Measurements from ENCODE around the gene SLC9C2. TPM values are rescaled to one million over a fixed set of nuclear protein-coding genes. Genes with fewer than 3 reads are reported as not detected.
"Not testable (repeated sequence)": the region's sequence is repeated elsewhere in the genome, so short reads cannot be mapped to it uniquely, and the experiment has no call there.

The SLC9C2 gene
- total RNA-seq, 4 donors from 2014 or later = not detected

DNA sequence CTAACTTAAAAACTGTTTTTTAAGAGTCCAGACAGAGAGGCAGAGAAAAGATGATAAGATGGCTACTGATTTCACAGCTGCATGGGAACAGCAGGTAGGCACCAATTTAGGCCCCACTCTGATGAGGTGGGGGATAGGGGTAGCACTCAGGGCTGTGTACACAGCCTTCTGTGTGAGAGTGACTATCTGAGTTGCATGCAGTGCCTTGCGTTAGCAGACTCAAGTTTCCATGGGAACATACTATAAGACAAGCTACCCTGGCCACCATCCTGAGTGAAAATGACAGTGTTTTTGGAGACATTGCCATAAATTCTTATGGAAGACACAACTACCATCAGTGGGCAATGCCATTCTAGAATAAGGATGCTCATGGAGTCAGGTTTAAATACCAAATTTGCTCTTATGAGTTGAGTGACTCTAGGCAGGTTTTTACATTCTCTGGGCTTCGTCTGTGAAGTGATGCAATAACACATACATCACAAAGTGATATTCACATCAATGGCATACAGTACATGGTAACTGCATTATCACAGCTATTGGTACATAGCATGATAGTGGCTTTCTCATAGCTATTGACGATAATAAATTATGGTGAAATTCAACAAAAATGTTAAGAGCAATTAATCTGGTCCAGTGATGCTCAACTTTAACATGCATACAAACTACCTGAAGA, 30.5 kb downstream of the SLC9C2 start:
- H3K27ac ChIP-seq = no peak overlapping the region
- no peaks in the 10 kb centered on the region for H3K4me1 ChIP-seq
- ATAC-seq = no peak
- TF ChIP-seq, protein P1, sequence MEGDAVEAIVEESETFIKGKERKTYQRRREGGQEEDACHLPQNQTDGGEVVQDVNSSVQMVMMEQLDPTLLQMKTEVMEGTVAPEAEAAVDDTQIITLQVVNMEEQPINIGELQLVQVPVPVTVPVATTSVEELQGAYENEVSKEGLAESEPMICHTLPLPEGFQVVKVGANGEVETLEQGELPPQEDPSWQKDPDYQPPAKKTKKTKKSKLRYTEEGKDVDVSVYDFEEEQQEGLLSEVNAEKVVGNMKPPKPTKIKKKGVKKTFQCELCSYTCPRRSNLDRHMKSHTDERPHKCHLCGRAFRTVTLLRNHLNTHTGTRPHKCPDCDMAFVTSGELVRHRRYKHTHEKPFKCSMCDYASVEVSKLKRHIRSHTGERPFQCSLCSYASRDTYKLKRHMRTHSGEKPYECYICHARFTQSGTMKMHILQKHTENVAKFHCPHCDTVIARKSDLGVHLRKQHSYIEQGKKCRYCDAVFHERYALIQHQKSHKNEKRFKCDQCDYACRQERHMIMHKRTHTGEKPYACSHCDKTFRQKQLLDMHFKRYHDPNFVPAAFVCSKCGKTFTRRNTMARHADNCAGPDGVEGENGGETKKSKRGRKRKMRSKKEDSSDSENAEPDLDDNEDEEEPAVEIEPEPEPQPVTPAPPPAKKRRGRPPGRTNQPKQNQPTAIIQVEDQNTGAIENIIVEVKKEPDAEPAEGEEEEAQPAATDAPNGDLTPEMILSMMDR (IDR thresholded peaks at IDR 0.05) = no peak
- TF ChIP-seq EP300 (IDR thresholded peaks at IDR 0.05) (no peak), POLR2AphosphoS5 (IDR thresholded peaks at IDR 0.05) (no peak), POLR2A (IDR thresholded peaks at IDR 0.05) (no peak)
- 85 to 100% methylated on average over 2 to 3 of the region's 3 CpGs for WGBS, 2 donors (ENCODE audit: low coverage in 1 of 2)
- no peaks in the 10 kb centered on the region for H3K9me3 ChIP-seq
- no peaks in the 10 kb centered on the region for H3K36me3 ChIP-seq
- H3K4me3 ChIP-seq = no peak overlapping the region
- no peaks in the 10 kb centered on the region for H3K27me3 ChIP-seq

DNA sequence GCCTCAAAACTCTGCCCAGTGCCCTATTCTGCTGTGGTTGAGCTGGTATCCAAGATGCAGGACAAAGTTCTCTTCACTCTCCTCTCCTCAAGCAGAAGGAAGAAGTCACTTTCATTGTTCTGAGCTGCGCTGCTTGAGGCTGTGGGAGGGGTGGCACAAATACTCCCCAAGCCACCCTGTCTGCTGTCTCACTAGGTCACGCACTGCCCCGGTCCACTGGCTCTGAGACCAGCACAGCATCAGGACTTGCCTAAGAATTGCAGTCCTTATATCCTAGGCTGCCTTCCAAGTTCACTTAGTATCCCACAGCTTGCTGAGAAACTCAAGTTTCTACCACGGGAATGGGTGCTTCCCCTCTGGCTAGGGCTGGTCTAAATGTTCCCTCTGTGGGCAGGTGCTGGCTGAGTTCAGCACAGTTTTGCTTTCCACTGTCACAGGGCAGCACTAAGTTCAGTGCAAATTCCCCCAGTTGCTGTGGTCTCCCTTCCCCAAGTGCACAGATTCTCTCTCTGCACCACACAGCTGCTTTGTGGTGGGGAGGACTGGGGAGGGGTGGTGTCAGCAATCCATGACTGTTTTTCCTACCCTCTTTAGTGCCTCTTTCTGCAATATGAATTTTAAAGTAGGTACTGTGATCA, 32.4 kb downstream of the SLC9C2 start:
- ATAC-seq = no peak
- no CpG with 5 or more reads among the region's 4 CpGs for WGBS, 2 donors (ENCODE audit: low coverage in 1 of 2)
- peaks cover 0 to 8% (median 0%) of the 10 kb centered on the region in 3 donors for H3K9me3 ChIP-seq
- H3K36me3 ChIP-seq = no peaks in the 10 kb centered on the region
- TF ChIP-seq POLR2A (IDR thresholded peaks at IDR 0.05) (no peak), EP300 (IDR thresholded peaks at IDR 0.05) (no peak), POLR2AphosphoS5 (IDR thresholded peaks at IDR 0.05) (no peak)
- TF ChIP-seq, protein P1 (IDR thresholded peaks at IDR 0.05) = no peak
- no peaks in the 10 kb centered on the region for H3K27me3 ChIP-seq
- no peak overlapping the region for H3K4me3 ChIP-seq
- no peaks in the 10 kb centered on the region for H3K4me1 ChIP-seq
- H3K27ac ChIP-seq = no peak overlapping the region

DNA sequence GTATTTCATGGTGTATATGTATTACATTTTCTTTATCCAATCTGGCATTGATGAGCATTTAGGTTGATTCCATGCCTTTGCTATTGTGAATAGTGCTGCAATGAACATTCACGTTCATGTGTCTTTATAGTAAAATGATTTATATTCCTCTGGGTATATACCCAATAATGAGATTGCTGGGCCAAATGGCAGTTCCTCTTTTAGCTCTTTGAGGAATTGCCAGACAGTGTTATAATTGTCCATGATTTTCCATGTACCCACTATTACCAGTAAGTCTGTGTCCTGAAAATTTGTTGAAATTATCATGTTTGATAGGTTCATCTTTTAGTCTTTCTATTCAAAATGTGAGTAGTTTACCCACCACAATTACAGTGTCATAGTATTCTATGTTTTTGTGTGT, 34.4 kb downstream of the SLC9C2 start:
- TF ChIP-seq, protein P1 (IDR thresholded peaks at IDR 0.05) = no peak
- TF ChIP-seq POLR2A (IDR thresholded peaks at IDR 0.05) = no peak
- no peak for TF ChIP-seq EP300 (IDR thresholded peaks at IDR 0.05)
- no peak for TF ChIP-seq POLR2AphosphoS5 (IDR thresholded peaks at IDR 0.05)
- Histone ChIP-seq H3K27ac (no peak overlapping the region), H3K27me3 (no peaks in the 10 kb centered on the region), H3K4me3 (no peak overlapping the region), H3K4me1 (no peaks in the 10 kb centered on the region), H3K36me3 (no peaks in the 10 kb centered on the region), H3K9me3 (peaks cover 0 to 8% (median 0%) of the 10 kb centered on the region in 3 donors)
- 67 to 86% methylated on average over 1 of the region's 1 CpG for WGBS, 2 donors (ENCODE audit: low coverage in 1 of 2)
- ATAC-seq = no peak

DNA sequence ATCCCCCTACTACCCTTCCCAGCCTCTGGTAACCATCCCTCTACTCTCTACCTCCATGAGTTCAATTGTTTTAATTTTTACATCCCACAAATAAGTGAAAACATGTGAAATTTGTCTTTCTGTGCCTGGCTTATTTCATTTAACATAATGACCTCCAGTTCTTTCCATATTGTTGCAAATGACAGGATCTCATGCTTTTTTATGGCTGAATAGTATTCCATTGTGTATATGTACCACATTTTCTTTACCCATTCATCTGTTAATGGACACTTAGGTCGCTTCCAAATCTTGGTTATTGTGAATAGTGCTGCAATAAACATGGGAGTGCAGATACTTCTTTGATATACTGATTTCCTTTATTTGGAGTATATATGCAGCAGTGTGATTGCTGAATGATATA, 39.0 kb downstream of the SLC9C2 start:
- H3K36me3 ChIP-seq, H3K4me1 ChIP-seq, H3K9me3 ChIP-seq, H3K27me3 ChIP-seq, H3K27ac ChIP-seq, H3K4me3 ChIP-seq, ATAC-seq: not testable (repeated sequence)
- WGBS, 2 donors (ENCODE audit: low coverage in 1 of 2) = 75 to 100% methylated on average over 1 of the region's 1 CpG

DNA sequence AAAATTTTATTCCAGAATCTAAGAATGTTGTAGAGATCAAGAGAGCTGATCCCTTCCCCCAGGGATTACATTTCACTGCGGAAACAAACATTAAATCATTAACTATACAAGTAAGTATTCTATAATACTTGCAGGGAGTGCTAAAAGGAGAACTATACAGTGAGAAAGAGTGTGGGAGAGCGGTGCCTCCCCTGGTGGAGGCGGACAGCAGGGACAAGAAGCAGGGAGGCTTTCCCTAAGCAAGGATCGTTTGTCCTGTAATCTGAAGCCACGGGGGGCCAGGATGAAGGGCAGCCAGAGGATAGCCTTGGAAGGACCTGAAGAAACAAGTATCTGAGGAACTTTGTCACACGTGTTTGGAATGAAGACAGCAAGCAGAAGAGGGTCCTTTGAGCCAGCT, 40.1 kb downstream of the SLC9C2 start:
- H3K4me3 ChIP-seq = no peak overlapping the region
- no peak overlapping the region for H3K27ac ChIP-seq
- ATAC-seq = no peak
- peaks cover 0 to 8% (median 0%) of the 10 kb centered on the region in 3 donors for H3K9me3 ChIP-seq
- H3K27me3 ChIP-seq = no peaks in the 10 kb centered on the region
- no peaks in the 10 kb centered on the region for H3K36me3 ChIP-seq
- WGBS, 2 donors (ENCODE audit: low coverage in 1 of 2) = 51 to 65% methylated on average over 6 of the region's 6 CpGs
- no peaks in the 10 kb centered on the region for H3K4me1 ChIP-seq
- TF ChIP-seq, protein P1 (IDR thresholded peaks at IDR 0.05) = no peak
- no peak for TF ChIP-seq POLR2A (IDR thresholded peaks at IDR 0.05)
- TF ChIP-seq EP300 (IDR thresholded peaks at IDR 0.05) = no peak
- no peak for TF ChIP-seq POLR2AphosphoS5 (IDR thresholded peaks at IDR 0.05)

Data from gastroesophageal sphincter (tissue), 4 donors.